Endothelial cell (in vitro differentiated cells): ENCODE data around the gene CRY1. TPM values are rescaled to one million over a fixed set of nuclear protein-coding genes. Genes with fewer than 3 reads are reported as not detected.

Experiments
- DNase-seq: peaks from one replicate; pipeline ENCODE4 v3.0.0; 2021; ENCODE audit warnings: low spot score
- H3K27ac Mint-ChIP-seq: one replicate; pipeline ENCODE4 v1.8.0; 2021; ENCODE audit warnings: mixed read lengths, inconsistent platforms; ENCODE audit not compliant: unreplicated experiment
- H3K27me3 Mint-ChIP-seq: one replicate; pipeline ENCODE4 v1.8.0; 2021; ENCODE audit warnings: mild to moderate bottlenecking, moderate library complexity, mixed read lengths, inconsistent platforms; ENCODE audit not compliant: unreplicated experiment
- H3K36me3 Mint-ChIP-seq: one replicate; pipeline ENCODE4 v1.8.0; 2021; ENCODE audit warnings: mild to moderate bottlenecking, low read depth, mixed read lengths, inconsistent platforms; ENCODE audit not compliant: unreplicated experiment
- H3K4me1 Mint-ChIP-seq: one replicate; pipeline ENCODE4 v1.8.0; 2021; ENCODE audit warnings: mild to moderate bottlenecking, mixed read lengths, inconsistent platforms; ENCODE audit not compliant: unreplicated experiment
- H3K4me3 Mint-ChIP-seq: one replicate; pipeline ENCODE4 v1.8.0; 2021; ENCODE audit warnings: mild to moderate bottlenecking, mixed read lengths, inconsistent platforms; ENCODE audit not compliant: unreplicated experiment
- H3K9me3 Mint-ChIP-seq: one replicate; pipeline ENCODE4 v1.8.0; 2021; ENCODE audit warnings: mixed read lengths, inconsistent platforms; ENCODE audit not compliant: unreplicated experiment
- CTCF ChIP-seq: fragments of 200-600 bp; sonication (generic); IDR thresholded peaks from one replicate; pipeline ENCODE4 v1.5.0; 2021; ENCODE audit warnings: antibody characterized with exemption; ENCODE audit not compliant: unreplicated experiment
- total RNA-seq: library from RNA; stranded (reverse); fragmentation: NEBNext Ultra II Directional; extraction: Animal tissue kit (Norgen Biotek cat#: 25700); gene quantifications from one replicate; pipeline ENCODE4 v1.2.1, GENCODE V29; 2021; ENCODE audit not compliant: unreplicated experiment

The CRY1 gene
- total RNA-seq, 1 donor from 2014 or later = 38.3 TPM

- Mint-ChIP-seq H3K4me1 (peaks cover 3% of the 10 kb centered on the region), H3K27ac (no peak overlapping the region), H3K4me3 (no peak overlapping the region), H3K27me3 (peaks cover 2% of the 10 kb centered on the region), H3K36me3 (peaks cover under 1% of the 10 kb centered on the region), H3K9me3 (no peaks in the 10 kb centered on the region)
- no peak for DNase-seq
- no peak for TF ChIP-seq CTCF
Measured at GRCh38 chr12:107090711-107091110, 2.6 kb downstream of the CRY1 start.

- Mint-ChIP-seq H3K4me3 (no peak overlapping the region), H3K9me3 (no peaks in the 10 kb centered on the region), H3K27me3 (peaks cover 2% of the 10 kb centered on the region), H3K27ac (no peak overlapping the region), H3K36me3 (no peaks in the 10 kb centered on the region), H3K4me1 (peaks cover 3% of the 10 kb centered on the region)
- no peak for DNase-seq
- TF ChIP-seq CTCF = no peak
Measured at GRCh38 chr12:107088912-107089311, 4.4 kb downstream of the CRY1 start.

- no peak overlapping the region for H3K4me3 Mint-ChIP-seq
- no peak for TF ChIP-seq CTCF
- no peak overlapping the region for H3K27ac Mint-ChIP-seq
- no peak for DNase-seq
- H3K36me3 Mint-ChIP-seq = peaks cover 4% of the 10 kb centered on the region
- H3K4me1 Mint-ChIP-seq = peaks cover 5% of the 10 kb centered on the region
- H3K9me3 Mint-ChIP-seq = no peaks in the 10 kb centered on the region
- no peaks in the 10 kb centered on the region for H3K27me3 Mint-ChIP-seq
Measured at GRCh38 chr12:107086314-107086713, 7.0 kb downstream of the CRY1 start.

- peaks cover 4% of the 10 kb centered on the region for H3K36me3 Mint-ChIP-seq
- H3K9me3 Mint-ChIP-seq = no peaks in the 10 kb centered on the region
- H3K4me3 Mint-ChIP-seq = no peak overlapping the region
- no peak for DNase-seq
- no peak overlapping the region for H3K27ac Mint-ChIP-seq
- H3K4me1 Mint-ChIP-seq = peaks cover 10% of the 10 kb centered on the region
- H3K27me3 Mint-ChIP-seq = peaks cover 2% of the 10 kb centered on the region
- no peak for TF ChIP-seq CTCF
Measured at GRCh38 chr12:107081778-107082177, 11.6 kb downstream of the CRY1 start.

GRCh38 chr12:107080299-107080698 lies 13.1 kb downstream of the CRY1 start:
- Mint-ChIP-seq H3K4me3 (no peak overlapping the region), H3K27me3 (peaks cover 2% of the 10 kb centered on the region), H3K4me1 (peaks cover 7% of the 10 kb centered on the region), H3K27ac (no peak overlapping the region), H3K9me3 (no peaks in the 10 kb centered on the region), H3K36me3 (peaks cover 4% of the 10 kb centered on the region)
- no peak for TF ChIP-seq CTCF
- DNase-seq = no peak
